GM18505 (cell line): ENCODE data around the gene WWOX.

ENCODE experiments used
- ATAC-seq: cut with Tn5 transposase; IDR thresholded peaks from one replicate; pipeline ENCODE4 v1.9.1; 2021; ENCODE audit not compliant: unreplicated experiment
- POLR2A ChIP-seq: IDR thresholded peaks from 4 replicates; pipeline ENCODE4 v1.6.1; 2011; ENCODE audit warnings: borderline replicate concordance; ENCODE audit not compliant: insufficient read depth, insufficient read length; ENCODE audit errors: extremely low read depth

The WWOX gene

DNA sequence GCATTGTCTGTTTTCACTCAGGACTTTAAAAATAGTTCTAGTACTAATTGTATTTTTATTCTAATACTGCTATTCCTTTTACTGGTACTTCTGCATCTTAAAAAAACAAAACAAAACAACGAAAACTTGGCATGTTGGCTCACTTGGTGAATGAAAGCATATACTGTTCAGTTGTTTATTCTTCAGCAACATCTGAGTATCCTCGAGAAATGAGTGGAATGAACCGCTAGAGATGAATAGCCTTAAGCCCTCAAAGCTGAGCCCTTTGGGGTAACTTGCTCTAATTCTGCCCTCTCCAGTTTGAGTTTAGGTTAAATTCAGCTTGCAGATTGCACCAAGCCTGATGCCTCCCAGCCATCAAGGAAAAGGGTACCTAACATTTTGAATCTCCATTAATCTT is 126.5 kb downstream of the WWOX start:
- no peak for ATAC-seq
- TF ChIP-seq POLR2A, result no peak

- TF ChIP-seq POLR2A, result no peak
- no peak for ATAC-seq
Observed at GRCh38 chr16:78227855-78228254, 128.4 kb downstream of the WWOX start.

- ATAC-seq, result no peak
- no peak for TF ChIP-seq POLR2A
Observed at GRCh38 chr16:78228704-78229103, 129.2 kb downstream of the WWOX start.

GRCh38 chr16:78230832-78231231 is 131.4 kb downstream of the WWOX start:
- ATAC-seq, result no peak

DNA sequence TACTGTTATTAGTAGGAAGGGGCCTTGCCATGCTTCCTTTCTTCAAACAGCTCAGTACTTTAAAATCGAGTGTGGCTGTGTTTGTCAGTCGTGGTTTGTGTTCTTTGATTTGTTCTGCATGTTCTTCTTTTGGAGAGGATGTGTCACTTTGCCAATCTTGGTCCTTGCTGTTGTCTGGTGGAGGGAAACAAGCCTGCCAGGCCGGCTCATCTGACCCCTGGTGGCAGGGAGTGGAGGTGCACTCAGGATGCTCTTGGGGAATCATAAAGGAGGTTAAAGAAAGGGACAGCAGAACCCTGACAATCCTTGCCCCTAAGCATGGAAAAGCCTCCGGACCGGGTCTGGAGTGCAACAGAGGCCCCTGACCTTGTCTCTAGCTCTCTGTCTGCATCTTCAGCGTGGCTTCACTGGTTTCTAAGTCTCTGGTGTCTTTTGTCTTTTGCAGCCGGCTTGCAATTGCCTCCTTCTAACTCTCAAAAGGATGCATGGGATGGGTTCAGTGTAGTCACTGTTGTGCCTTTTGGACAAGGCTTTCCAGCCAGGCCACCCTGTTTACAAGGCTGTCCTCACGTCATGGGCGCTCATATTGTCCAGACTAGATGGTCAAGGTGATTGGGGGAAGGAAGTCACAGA is 135.8 kb downstream of the WWOX start:
- no peak for TF ChIP-seq POLR2A
- peak; percentile 93 for ATAC-seq

More at GRCh38 chr16:78230832-78231231, 131.4 kb downstream of the WWOX start:
- TF ChIP-seq POLR2A, result no peak

DNA sequence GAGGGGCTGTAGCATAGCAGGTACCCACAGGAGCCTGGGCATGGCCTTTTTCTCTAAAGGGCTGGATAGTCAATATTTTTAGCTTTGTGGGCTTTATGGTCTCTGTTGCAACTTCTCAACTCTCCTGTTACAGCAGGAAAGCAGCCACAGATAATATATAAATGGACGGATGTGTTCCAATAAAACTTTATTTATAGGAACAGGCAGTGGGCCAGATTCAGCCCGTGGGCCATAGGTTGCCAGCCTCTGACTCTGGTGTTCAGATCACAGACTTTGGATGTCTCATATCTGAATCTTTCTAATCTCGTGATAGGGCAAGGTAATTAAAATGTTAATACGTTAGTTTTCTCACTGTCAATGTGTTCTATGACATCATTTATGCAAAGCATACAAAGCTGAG is 136.4 kb downstream of the WWOX start:
- TF ChIP-seq POLR2A, result no peak
- no peak for ATAC-seq

- ATAC-seq, result no peak
- no peak for TF ChIP-seq POLR2A
Observed at GRCh38 chr16:78237841-78238240, 138.4 kb downstream of the WWOX start.

GRCh38 chr16:78240459-78241222 is 141.2 kb downstream of the WWOX start:
- ATAC-seq, result no peak

DNA sequence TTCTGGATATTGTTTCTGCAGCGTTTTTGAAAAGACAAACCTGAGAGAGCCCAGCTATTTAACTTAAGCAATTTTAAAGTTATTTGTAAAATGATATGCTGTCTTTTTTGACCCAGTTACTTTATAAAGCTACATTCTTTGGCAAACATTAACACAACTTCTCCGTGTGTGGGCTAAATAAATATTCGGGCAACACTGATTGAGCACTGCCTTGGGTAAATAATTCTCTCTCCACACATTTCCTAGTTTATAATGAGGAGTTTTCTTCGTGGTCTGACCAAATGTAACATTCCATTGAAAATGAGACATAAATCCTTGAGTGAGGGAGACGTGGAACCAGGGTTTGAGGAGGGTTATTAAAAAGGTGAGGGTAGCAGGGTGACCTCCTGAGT is 142.8 kb downstream of the WWOX start:
- ATAC-seq, result no peak
- TF ChIP-seq POLR2A, result no peak

More at GRCh38 chr16:78240459-78241222, 141.2 kb downstream of the WWOX start:
- no peak for TF ChIP-seq POLR2A

GRCh38 chr16:78244131-78244895 is 144.9 kb downstream of the WWOX start:
- TF ChIP-seq POLR2A, result no peak
- no peak for ATAC-seq

DNA sequence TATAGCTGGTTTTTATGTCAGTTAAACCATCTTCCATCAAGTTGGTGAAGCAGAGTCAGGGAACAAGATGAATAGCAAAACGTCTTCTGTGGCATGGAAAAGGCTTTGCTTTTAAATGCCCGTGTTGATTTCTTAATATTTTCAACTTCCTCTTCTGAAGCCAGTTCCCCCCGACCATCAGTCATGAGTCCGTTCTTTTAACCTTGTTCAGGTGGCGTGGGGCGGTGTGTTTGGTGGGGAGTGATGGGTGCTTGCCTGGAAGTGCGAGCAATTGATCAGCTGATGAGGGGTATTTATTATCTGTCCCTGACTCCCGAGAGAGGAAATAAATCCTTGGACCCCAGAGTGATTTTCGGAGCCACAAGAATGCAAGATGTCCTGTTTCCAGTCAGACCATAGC is 147.1 kb downstream of the WWOX start:
- no peak for TF ChIP-seq POLR2A
- ATAC-seq, result no peak

DNA sequence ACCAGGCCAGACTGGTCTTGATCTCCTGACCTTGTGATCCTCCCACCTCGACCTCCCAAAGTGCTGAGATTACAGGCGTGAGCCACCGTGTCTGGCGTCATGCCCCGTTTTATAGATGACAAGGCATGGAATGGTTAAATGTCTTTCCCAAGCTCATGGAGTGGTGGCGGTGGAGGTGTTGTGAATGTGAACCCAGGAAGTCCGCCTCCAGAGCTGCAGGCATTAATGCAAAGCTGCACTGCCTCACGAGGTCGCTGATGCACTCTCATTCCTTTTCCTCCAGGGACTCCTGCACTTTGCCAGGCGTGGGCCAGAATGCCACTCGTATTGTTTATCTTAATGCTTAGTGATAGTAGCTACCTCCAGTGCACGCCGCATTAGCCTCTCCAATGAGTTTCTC is 149.6 kb downstream of the WWOX start:
- ATAC-seq, result no peak
- TF ChIP-seq POLR2A, result no peak

DNA sequence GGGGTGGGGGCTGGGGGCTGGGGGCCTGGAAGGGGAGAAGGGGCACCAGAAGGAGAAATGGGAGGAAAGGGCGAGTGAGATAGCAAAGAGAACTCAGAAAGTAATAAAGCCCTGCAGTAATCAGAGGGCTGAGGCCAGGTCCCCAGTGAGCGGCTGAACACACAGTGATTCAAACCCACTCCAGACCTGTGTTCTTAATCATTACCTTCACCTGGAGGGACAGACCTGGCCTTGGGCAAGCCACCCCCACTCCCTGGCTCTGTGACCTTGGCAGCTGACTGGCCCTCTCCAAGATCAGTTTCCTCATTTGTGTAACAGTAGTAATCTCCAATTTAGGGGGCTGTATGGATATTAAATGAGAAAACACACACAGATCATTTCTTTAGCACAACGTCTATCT is 150.4 kb downstream of the WWOX start:
- no peak for TF ChIP-seq POLR2A
- ATAC-seq, result no peak
